HG03575 (cell line): Measurements from ENCODE around the gene IFNGR1.
"Not testable (repeated sequence)": the region's sequence is repeated elsewhere in the genome, so short reads cannot be mapped to it uniquely, and the experiment has no call there.

Experiments used
- ATAC-seq: cut with Tn5 transposase; IDR thresholded peaks from one replicate; pipeline ENCODE4 v1.9.1; 2021; ENCODE audit not compliant: unreplicated experiment, insufficient number of reproducible peaks, low FRiP score; ENCODE audit errors: extremely low read depth

IFNGR1 gene

DNA sequence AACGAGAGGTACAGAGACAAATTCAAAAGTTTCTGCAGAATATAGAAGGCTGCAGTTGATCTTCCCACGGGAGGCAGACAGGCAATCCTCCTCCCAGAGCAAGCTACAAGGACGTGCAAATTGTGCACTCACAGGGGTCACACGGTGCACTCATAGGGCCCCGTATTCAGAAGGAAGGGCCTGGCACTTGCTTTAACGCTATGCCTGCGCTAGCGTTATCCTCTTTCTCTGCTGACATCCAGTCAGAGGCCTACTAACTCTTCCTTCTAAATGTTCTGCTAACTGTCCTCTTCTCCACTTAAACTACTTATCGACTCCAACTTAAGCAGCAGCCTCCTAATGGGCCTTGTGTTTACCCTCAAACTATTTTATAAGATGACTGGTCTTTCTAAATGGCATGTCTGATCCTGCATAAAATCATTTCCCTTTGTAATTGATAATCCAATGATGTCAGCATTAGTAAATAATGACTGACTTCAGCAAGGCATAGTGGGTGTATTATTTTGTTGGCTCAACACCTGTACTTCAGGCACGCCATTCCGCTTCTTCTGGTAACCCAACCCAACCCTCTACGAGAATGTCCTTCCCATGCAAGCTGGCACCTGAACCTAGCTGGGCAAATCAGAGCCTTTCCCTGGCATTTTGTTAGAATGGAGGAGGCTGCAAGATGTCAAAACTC, 2.2 kb downstream of the IFNGR1 start:
- no peak for ATAC-seq

DNA sequence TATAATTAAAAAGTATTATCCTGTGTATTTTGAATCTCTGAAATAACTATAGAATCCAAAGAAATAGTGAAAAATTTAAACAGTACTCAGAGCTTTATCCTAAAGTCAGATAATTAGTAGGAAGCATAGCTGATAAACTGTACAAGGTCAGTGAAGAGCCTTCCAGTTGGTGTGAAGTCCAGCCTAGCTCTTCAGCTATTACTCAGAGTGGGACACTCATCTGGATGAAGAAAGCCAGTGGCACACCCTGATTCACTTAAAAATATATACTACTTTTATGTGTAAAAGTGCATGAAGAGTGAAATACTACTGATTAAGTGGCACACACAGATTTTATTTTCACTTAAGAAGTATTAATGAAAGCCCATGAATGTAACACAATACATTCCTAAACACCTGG, 3.1 kb downstream of the IFNGR1 start:
- ATAC-seq: no peak

DNA sequence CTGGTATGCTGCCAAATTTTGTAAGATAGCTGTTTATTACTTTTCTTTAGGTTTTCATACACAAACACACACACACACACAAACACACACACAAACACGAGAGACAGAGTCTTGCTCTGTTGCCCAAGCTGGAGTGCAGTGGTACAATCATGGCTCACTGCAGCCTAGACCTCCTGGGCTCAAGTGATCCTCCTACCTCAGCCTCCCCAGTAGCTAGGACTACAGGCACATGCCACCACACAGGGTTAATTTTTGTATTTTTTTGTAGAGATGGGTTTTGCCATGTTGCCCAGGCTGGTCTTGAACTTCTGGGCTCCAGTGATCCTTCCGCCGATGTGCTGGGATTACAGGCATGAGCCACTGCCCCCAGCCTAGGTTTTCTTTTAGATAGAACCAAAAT, 3.6 kb downstream of the IFNGR1 start:
- ATAC-seq: not testable (repeated sequence)

DNA sequence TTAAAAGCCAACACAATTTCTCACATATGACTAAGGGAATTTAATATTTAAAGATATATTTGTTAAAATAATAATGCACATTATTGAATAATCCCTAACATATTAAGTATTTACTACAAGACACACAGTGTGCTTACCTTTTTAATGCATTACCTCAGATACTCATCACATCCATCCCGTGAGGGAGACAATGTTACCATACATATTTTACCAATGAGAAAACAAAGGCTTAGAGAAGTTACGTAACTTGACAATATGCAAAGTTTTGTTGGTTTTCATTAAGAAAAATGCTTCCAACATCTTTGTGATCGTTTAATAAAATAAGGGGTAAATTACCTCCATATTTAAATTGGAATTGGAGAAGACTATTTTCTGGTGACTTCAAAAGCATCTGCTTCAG, 4.3 kb downstream of the IFNGR1 start:
- ATAC-seq: no peak

DNA sequence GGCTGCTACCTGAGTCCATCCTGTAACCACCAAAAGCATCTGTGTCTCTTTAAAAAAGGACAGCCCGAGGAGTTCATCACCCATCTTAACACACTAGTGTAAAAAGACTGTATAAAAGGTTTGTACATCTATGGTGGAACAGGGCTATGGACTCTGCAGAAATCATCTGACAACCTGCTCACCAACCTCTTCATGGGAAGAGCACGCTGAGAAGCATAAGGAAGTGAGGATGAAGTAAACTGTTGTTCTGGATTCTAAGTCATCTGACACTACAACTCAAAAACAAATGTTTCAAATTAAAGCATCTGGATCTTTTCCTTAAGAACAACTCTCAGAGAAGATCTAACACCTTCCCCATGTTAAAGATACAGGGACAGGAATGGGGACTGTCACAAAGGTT, 5.4 kb downstream of the IFNGR1 start:
- no peak for ATAC-seq

DNA sequence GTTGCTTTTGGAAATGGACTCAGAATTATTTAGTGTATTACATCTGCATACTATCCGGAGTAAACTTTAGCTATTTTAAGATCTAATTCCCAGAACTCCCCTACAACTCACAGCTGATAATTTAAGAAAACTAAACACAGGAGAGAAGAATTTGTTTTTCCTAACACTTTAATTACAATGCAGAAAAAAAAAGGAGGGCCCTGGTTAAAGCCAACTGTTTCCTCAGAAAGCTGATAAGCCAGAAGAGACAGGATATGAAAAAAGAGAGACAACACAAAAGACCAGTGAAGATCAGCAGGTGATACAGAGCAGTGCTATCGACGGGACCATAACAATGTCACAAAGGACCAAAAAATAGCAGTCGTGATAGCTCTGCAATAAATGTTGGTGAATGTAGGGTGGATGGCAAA, 5.8 kb downstream of the IFNGR1 start:
- no peak for ATAC-seq

DNA sequence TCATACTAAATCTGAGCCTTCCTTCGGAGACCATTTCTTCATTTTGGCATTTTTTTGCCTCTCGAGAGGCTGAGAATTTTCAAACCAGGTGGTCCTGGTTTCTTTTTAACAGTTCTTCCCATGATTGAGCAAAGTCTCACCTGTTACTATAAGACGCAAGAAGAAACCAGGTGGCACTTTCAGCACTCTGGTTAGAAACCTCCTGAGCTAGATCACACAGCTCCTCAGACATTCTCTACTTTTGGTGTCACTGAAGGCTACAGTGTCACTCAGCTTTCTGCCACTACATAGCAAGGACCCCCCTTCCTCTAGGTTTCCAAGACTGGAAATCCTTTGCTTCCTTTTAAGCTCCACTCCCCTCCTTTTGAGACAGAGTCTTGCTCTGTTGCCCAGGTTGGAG, 7.3 kb downstream of the IFNGR1 start:
- ATAC-seq: no peak

DNA sequence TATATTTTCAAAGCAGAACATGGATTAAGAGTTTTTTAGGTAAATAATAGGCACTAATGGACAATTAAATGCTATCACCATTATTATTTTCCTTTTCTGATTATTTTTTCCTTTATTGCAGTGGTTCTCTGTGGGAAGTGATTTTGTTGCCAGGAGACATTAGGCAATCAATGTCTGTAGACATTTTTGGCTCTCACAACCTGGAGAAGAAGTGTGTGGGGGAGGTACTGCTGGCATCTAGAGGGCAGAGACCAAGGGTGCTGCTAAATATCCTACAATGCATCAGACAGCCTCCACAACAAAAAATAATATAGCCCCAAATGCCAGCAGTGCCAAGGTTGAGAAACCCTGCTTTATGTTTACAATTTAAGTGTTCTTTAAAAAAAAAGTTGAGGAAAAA, 8.3 kb downstream of the IFNGR1 start:
- no peak for ATAC-seq

DNA sequence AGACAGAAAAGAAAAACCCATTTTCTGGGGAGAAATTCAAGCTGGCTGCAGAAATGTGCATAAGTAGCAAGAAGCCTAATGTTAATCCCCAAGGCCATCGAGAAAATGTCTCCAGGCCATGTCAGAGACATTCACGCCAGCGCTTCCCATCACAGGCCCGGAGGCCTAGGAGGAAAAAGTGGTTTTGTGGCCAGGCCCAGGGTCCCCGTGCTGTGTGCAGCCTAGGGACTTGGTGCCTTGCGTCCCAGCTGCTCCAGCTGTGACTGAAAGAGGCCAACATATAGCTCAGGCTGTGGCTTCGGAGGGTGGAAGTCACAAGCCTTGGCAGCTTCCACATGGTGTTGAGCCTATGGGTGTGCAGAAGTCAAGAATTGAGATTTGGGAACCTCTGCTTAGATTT, 10.9 kb downstream of the IFNGR1 start:
- ATAC-seq: no peak

DNA sequence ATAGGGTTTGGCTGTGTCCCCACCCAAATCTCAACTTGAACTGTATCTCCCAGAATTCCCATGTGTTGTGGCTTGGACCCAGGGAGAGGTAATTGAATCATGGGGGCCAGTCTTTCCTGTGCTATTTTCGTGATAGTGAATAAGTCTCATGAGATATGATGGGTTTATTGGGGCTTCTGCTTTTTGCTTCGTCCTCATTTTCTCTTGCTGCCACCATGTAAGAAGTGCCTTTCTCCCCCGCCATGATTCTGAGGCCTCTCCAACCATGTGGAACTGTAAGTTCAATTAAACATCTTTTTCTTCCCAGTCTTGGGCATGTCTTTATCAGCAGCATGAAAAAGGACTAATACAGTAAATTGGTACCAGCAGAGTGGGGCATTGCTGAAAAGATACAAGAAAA, 11.7 kb downstream of the IFNGR1 start:
- ATAC-seq: not testable (repeated sequence)

DNA sequence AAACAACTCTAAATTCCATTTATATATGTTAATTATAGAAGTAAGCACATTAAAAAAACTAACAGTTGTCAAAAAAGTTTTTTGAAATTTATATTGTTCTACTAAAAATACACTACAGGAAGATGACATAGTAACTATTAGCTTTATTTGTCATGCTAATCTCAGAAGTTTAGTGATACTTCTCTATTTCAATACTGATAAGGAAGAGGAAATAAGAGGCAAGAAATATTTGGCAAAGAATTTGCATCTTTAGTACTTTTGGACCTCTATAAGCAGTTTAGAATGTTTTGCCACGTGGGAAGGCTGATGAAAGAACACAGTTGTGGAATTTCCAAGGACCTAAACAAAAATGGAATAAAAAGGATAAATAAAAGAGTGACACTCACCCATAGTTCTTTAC, 12.6 kb downstream of the IFNGR1 start:
- no peak for ATAC-seq

DNA sequence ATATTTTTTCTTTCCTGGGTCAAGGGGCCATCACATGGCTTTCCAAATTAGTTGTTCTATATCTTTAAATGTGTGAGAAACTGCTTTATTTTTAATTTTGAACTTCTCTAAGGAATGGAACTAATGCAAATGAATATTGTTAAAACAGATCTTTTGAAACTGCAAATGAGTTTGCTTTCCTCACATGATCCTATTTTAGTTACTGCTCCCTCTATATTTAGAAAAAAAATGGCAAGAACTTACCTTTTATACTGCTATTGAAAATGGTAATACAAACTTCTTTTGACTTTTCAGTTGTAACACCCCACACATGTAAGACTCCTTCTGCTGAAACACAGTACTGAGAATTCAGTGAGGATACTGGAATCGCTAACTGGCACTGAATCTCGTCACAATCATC, 15.9 kb downstream of the IFNGR1 start:
- no peak for ATAC-seq

DNA sequence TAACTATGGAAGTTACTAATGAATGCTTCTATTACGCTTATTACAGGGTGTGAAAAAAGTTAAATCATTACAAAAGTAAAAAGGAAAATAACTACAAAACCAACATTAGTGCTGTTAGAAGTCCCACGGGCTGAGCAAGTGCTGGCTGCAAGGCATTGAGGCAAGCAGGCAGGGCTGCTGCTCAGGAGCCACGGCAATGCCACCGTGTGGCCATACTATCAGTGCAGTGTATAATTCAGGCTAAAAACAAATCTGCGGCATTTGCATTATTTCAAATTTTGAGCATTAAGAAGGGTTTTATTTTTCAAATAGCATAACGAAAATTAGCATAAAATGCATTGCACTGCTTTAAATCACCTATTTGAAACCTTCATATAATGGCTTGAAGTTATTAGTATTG, 17.1 kb downstream of the IFNGR1 start:
- ATAC-seq: no peak

DNA sequence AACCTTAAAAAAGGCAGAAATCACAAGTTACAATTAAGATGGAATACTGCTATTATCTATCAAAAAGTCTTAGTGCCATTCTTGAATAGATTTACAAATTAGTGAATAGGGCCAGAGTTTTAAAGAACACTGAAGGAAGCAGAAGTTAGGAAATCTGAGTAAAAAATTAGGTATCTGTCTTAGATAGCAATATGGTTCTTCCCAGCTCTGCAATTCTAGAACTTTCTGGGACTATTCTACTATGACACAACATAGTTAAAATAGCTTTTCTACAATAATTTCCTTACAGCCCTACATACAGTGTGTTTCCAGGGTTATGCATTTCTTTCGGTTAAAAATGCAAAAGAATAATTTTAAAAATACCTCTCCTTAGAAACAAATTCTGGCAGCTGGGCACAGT, 18.2 kb downstream of the IFNGR1 start:
- no peak for ATAC-seq

DNA sequence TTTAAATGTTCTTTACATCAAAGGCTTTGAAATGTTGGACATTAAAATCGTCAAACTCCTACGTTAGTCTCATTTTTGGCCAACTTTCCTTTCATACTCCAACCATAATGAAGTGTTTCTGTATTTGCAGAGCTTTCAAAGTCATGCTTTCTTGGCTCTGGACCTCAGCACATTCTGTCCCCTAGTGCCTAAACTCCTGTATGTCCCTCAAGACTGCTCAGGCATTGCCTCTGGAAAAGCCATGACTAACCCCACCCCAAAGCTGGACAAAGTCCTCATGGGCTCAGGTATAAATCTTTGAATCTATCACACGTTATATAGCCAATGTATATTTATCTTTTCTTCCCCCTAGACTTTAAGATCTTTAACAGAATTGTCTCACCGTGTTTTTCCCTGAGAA, 18.9 kb downstream of the IFNGR1 start:
- no peak for ATAC-seq

DNA sequence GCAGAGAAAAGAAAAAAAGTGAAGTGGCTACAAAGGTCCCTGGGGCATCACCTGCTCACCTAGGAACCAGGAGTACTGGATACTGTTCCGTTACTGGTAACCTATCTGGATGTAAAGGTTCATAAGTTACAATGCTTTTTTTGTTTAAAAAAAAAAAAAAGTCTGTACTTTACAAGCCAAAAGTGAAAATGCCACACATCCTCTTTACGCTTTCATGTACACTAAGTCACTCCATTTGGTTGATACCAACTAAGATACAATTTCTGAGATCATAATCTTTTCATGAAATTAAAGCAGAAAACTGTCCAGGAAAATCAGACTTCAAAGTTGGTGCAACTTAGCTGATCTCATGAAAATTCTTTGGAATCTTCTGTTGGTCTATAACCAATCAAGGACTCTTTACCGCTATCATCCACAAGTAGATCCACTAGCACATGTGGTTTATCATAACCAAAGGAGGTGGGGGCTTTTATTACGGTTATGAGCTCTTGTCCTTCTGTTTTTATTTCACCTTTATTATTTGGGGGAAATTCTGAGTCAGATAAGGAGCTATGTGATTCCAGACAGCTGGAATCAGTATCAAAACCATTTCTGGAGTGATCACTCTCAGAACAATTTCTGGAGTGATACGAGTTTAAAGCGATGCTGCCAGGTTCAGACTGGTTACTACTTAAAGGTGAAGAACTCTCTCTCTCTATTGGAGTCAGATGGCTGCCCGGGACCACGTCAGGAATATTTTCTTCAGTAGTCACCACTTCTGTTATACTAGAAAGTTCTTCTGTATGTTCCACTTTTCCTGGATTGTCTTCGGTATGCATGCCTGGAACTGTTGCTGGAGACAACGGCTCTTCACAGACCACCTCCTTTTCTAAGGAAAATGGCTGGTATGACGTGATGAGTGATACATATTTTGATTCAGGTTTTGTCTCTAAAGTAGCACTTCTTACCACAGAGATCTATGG, 21.2 kb downstream of the IFNGR1 start:
- no peak for ATAC-seq

DNA sequence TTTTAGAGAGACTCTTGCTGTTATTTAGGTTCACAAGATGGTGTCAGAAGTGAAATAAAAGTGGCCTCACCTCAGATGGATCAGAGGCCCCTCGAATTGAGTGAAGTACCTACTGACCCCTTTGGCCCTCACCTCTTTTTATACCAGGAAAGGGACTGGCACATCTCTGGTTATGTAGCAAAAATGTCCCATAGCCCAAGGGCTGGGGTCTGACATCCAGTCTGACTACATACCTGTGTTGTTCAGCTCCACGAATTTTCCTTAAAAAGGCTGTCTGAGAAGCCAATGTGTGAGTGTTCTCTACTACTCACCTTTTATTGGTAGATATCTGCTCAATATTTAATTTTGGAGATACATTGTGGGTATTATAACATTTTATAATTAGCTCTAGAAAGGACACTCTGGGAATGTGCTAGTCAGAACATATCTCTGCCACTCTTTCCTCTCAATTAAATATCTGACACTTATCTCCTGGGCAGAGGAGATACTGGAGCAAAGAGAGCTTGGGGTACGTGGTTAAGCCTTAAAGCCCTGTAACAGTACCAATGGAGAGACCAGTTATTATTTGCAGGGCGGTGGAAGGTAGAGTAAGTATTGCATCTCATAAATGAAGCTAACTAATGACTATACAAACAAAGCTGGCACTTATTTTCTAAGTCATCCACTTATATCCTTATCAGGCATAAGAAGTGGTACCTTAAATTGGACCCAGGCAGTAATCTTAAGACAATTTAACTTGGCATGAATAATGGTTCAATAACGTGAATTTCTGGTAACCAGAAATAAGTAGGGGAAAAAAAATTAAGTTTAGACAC, 25.7 kb downstream of the IFNGR1 start:
- no peak for ATAC-seq

DNA sequence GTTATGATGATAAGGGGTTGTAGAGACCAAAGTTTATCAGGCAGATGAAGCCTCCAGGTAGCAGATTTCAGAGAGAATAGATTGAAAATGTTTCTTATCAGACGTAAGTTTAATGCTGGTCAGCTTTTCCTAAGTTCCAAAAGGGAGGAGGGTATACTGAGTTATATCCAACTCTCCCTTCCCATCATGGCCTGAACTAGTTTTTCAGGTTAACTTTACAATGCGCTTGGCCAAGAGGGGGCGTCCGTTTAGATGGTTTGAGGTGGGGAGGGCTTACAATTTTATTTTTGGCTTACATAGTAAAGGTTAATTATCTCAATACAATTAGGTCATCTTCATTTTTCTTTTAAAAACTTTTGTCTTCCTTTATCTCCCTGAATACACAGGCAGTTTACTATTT, 26.4 kb downstream of the IFNGR1 start:
- no peak for ATAC-seq

DNA sequence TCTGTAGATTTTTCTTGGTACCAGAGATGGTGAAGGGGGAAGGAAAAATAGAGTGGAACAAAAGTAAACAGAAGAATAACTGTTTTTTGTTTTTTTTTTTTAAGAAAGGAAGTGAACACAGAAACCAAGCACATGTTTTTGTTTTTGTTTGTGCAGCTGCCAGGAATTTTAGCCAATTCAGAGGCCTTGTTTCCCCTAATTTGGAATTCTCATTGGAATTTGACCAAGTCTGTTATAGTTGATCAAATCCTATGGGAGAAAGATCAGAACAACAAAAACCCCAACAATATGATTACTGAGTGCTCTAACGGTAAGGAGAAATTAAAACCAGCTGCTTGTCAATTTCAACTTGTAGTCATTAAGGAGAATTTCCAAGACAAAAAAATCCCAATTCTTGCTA, 27.5 kb downstream of the IFNGR1 start:
- no peak for ATAC-seq

DNA sequence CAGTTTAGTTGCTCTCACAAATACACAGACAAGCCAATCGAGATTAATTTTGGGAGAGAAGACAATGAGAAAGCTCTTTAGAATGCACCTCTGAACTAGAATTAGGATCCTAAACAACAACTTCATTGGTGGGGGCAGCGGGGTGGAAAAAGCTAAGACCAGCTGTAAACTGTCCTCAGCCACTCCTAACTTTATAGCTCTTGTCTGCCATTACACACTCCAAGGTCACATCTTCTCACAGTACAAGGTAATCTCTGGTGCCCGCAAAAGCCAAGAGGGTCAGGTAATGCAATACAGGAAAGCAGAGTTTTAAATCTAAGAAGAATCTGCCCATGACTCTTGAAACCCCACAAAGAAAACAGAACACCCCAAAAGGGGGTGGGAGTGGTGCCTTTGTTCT, 27.9 kb downstream of the IFNGR1 start:
- no peak for ATAC-seq
